ENCODE data around the gene SRGAP3.

The SRGAP3 gene

GRCh38 chr3:9115336-9115735 is 134.1 kb downstream of the SRGAP3 start:
- no peak overlapping the region for H3K27ac ChIP-seq
- TF ChIP-seq CTCF (conservative IDR thresholded peaks at IDR 0.05), result no peak

- TF ChIP-seq ZFX (IDR thresholded peaks at IDR 0.05) (no peak), CTCF (conservative IDR thresholded peaks at IDR 0.05) (no peak)
- H3K27ac ChIP-seq, result no peak overlapping the region
Measured at GRCh38 chr3:9113040-9113439, 136.4 kb downstream of the SRGAP3 start.

GRCh38 chr3:9111866-9112265 is 137.6 kb downstream of the SRGAP3 start:
- H3K27ac ChIP-seq, result no peak overlapping the region
- TF ChIP-seq CTCF (conservative IDR thresholded peaks at IDR 0.05), result no peak
- no peak for TF ChIP-seq ZFX (IDR thresholded peaks at IDR 0.05)

GRCh38 chr3:9111417-9111816 is 138.0 kb downstream of the SRGAP3 start:
- H3K27ac ChIP-seq, result no peak overlapping the region
- no peak for TF ChIP-seq ZFX (IDR thresholded peaks at IDR 0.05)
- TF ChIP-seq CTCF (conservative IDR thresholded peaks at IDR 0.05), result 0 out of 2 replicates have a peak, but pooled peaks have one; percentile 11

GRCh38 chr3:9110802-9111201 is 138.6 kb downstream of the SRGAP3 start:
- no peak overlapping the region for H3K27ac ChIP-seq
- TF ChIP-seq ZFX (IDR thresholded peaks at IDR 0.05) (no peak), CTCF (conservative IDR thresholded peaks at IDR 0.05) (no peak)

- no peak for TF ChIP-seq CTCF (conservative IDR thresholded peaks at IDR 0.05)
- TF ChIP-seq ZFX (IDR thresholded peaks at IDR 0.05), result no peak
- no peak overlapping the region for H3K27ac ChIP-seq
Measured at GRCh38 chr3:9110316-9110715, 139.1 kb downstream of the SRGAP3 start.

GRCh38 chr3:9109568-9109914 is 139.9 kb downstream of the SRGAP3 start:
- TF ChIP-seq CTCF (conservative IDR thresholded peaks at IDR 0.05) (no peak), ZFX (IDR thresholded peaks at IDR 0.05) (no peak)
- H3K27ac ChIP-seq, result no peak overlapping the region

Measured in C4-2B (cell line).